GM19468 (cell line): Measurements from ENCODE around the gene MCTP2.

Source experiments
- ATAC-seq: cut with Tn5 transposase; IDR thresholded peaks from one replicate; pipeline ENCODE4 v1.9.1; 2021; ENCODE audit warnings: mild to moderate bottlenecking, moderate library complexity, moderate number of reproducible peaks; ENCODE audit not compliant: unreplicated experiment; ENCODE audit errors: extremely low read depth

Gene MCTP2

DNA sequence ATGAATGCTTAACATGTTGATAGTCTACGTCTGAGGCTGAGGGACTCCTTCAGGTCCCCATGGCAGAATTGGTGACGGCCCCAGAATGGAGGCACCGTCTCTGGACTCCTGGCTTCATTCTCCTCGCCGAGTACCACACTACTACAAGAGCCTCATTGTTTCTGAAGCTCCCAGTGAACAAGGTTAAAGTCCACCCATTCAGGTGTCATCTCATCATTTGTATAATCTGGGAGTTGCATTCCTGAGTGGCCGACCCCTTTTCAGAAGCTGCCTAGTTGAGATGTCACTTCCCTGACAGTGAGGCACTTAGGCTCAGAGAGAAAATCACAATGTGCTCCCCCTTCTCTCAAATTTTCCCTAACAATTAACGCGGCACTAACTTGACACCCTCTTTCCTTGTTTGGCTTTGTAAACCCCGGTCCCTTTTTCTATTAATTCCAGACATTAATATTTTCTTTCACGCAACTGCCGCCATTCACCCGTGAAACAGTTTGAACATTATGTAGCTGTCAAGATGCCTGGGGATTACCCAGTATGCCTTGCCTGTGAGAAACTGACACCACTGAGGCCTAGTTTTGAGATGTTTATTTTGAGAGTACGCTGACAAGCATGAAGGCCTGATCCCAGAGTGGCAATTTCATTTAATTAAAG is 105.6 kb downstream of the MCTP2 start:
- no peak for ATAC-seq

DNA sequence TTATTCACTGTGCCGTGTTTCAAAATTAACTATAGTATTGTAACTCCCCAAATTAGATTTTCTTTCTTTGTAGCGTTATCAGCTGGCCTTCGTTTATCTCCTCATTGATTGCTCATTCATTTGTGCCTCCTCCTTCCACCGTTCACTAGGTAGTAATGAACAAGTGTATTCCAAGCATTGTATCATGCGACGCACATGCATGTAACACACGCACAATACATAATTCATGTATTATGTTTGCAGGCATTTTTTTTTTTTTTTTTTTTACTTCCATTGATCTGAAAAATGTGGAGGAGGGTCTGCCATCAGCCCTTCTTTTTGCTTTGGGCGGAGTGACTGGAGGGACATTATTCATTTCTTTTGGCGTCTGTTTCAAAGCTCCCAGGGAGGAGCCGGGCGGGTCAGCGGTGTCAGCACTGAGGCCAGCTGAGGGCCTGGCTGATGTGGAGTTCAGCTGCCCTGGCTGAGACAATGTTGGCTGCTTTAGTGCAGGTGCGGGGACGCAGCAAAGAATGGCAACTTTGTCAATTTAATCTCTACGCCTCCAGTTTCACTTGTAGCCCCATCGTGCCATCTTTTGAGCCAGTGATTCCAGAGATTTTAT is 107.0 kb downstream of the MCTP2 start:
- no peak for ATAC-seq

DNA sequence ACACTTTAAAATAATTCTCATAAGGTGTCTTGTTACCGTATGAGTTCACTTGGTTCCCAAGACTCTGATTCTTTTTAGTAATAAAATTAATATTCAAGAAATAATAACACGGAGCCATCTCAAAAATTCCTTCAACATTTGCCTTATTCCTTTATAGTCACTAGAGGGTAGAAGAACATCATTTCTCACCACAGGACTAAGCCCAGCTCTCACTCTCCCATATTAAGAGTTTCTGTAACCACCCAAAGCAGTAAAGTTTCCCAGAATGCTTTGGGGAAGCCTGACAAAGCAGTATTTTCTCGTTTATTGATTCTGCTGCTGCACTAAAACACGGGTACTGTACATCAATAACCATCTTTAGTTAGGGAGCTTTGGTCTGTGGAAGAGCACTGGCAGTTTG is 114.9 kb downstream of the MCTP2 start:
- no peak for ATAC-seq

DNA sequence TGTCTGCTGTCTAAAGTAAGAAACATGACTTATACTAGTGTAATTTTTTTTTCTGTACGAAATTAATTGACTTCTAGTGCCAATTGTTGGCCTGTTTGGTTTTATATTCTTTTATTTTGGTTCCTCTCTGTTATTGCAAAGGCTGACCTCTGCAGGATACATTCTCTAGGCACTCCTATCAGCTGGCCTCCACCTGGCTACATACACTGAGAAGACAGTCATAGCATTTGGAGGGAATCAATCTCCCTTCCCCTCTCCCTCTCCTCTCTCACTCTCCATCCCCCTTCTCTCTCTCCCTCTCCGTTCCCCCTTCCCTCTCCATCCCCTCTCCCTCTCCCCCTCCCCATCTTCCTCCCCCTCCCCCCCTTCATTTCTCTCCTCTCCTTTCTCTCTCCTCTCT is 116.7 kb downstream of the MCTP2 start:
- no peak for ATAC-seq

DNA sequence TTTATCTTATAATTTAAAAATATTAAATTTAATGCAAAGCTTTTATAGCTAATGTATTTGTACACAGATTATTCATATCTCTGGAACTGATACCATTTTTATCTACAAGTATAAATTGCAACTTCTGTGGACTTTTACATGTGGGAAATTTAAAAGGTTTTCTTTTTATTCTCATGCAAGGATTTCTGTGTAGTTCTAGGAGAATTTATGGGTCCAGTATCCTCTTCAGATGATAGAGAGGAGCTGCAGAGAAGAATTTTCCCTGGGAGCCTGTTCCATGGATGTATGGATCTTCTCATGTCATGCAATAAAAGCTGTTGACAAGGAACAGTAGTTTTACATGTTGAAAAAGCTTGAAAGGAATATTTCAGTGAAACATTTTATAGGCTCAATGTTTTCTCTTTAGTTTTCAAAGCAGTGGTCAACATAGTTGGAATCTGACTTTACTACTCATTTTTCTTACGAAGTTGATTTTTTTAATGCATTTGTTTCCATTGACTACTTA is 119.7 kb downstream of the MCTP2 start:
- no peak for ATAC-seq

DNA sequence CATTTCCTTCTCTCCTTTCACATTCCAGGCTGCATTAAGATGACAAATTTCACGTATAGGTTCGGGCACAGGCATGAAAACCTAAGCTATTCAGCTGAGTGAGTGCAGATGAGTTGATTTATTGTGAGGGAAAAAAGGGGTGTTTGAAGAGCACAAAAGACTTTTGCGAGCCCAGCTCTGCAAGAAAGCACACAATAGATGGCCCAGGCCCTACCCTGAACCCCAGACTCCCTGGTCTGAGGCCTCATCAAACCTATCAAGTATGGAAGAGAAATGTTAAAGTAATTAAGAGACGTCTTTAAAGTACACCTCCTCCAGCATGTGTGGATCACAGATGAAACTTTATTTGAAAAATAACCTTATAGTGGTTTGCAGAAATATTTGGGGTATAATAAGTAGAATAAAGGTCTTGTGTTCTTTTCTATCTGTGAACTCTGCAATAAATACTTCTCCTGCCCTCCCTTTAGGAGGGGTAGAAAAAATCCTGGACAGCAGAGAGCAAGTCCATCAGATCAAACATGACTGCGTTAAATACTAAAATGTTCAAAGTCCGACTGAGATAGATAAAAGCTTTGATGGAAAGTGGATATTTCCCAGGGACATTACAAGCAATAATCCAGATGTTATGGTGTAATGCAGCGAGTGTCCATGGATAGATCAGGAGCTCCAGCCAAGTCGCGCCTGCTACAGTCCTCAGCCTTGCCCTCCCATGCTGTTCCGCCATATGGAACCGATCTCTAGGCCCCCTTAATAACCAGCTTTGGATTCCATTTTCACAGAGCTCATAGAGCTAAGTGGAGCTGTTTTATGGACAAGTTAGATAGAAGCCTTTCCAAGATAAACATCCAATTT is 121.5 kb downstream of the MCTP2 start:
- no peak for ATAC-seq

DNA sequence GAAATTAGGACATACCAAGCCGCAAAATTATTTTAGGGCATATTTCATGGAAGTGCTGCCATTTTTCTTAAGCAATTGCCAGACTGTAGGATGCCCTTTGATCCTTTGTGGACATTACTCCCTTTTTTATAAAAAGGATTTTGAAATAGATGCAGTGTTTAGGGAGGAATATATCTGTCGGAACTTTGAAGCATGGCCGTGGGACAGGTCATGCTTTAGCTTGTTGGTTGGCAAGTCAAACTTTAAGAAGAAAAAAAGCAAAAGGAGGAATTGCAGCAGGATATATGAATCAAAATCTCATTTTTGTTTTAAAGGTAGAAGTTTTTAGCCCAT is 122.1 kb downstream of the MCTP2 start:
- ATAC-seq, result no peak

DNA sequence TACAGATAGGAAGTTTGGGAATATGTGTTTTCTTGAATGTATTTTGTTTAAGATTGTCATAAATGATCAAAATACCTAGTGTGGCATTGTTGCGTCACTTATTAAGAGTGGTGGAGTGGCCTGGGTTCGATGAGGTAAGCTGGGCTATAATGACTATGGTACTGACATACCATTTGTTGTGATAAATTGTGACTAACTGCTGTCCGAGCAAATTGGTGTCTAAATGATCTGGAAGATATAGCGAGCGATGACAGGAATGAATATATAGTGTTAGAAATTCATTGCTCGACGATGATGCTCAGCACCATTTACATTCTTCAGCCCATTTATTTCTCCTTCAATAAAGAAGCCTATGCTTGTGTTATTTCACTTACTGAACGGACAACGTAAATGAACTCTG is 123.3 kb downstream of the MCTP2 start:
- no peak for ATAC-seq

DNA sequence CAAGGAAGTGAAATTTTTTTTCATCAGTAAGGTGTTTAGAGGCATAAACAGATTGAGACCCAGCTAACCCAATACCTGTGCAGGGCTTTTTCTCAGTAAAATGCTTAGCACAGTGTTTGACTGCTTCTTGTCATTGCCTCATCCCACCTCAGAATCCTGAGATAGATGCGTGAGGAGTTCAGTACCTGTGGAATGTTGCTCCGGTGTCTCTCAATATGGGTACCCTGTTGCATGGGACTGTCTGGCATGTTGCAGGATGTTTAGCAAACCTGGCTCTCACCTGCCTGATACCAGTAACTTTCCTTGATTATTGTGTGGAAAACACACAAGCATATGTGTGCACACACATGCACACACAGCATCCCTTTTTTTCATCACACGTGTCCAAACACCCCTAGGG is 128.4 kb downstream of the MCTP2 start:
- ATAC-seq, result no peak

DNA sequence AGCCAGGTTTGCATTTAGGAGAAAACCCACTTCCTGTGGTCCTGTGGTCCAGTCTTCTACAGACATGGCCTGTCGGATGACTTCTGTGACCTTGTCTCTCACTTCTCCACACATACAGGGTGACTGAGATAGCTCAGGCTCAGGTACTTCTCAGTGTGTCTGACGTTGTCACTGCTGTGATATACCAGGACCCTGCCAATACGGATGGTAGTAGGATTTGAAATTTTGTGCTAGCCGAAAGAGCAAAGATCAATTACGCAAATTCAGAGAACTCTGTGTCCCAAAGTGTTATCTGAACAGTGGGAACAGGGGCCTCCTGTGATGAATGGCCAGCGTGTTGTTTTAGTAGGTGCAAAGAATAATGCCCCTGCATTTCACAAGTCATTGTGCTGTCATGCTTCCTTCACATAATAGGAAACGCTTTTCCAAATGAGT is 128.9 kb downstream of the MCTP2 start:
- no peak for ATAC-seq

DNA sequence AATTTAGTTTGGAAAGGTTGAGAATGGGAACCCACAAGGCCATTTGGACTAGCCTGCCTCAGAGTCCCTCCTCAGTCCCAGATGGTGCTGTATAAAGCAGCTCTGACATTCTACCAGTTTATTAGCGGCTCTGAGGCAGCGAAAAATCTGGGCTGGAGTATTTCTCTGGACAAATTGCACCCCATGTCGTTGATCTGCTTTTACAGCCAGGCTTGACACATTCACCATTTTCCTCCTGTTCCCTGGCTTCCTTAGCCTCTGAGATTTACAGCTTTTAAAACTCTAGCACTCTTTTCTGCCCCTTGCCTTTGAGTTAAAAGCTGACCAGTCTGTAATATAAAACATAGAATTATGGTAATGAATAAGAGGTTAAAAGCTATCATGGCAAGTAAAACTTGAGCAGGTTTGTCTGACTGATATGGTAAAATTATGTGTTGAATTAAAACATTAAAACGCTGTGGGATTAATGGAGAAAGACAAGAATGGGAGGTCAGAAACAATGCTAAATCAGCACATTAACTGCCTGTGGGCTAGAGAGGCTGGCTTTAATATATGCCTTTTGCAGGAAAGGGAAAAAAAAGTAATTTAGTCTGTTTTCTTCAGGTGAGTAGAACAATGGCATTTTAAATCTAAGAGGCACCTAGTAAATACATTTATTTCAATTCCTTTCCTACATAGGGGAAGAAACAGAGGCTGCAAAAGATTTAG is 131.2 kb downstream of the MCTP2 start:
- no peak for ATAC-seq

DNA sequence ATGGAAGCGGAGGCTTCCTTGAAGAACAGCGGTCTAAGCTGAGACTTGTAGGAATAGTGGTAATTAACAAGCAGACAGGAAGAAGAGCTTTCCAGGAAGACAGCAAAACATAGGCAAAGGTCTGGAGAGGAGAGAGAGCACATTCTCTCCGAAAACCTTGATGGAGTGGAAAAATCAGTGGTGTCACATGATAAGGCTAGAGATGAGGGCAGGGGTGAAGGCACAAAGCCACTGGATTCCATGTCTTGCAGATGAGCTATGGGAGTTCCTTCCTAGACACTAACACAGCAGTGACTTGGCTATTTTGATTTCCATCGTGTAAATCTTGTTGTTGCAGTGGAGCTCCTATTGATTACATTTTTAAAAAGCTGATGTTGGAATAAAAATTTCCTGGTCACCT is 132.0 kb downstream of the MCTP2 start:
- ATAC-seq, result no peak

DNA sequence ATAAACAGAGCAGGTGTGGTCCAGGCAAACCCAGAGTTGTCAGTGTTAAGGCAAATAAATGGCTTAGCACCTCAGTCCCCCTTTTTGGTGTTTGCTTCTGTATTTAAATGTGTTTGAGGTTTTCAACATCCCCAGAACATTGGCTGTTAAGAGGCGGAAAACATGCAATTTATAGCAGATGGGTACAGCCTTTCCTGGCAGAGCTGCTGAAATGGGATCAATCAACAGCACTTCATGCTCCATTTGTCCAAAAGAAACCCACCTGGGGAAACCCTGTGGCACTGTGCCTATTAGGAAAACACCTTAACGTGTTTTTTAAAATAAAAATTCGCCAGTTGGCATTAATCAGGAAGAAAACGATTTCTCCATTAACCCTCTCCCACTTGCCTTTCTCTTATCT is 135.4 kb downstream of the MCTP2 start:
- no peak for ATAC-seq

DNA sequence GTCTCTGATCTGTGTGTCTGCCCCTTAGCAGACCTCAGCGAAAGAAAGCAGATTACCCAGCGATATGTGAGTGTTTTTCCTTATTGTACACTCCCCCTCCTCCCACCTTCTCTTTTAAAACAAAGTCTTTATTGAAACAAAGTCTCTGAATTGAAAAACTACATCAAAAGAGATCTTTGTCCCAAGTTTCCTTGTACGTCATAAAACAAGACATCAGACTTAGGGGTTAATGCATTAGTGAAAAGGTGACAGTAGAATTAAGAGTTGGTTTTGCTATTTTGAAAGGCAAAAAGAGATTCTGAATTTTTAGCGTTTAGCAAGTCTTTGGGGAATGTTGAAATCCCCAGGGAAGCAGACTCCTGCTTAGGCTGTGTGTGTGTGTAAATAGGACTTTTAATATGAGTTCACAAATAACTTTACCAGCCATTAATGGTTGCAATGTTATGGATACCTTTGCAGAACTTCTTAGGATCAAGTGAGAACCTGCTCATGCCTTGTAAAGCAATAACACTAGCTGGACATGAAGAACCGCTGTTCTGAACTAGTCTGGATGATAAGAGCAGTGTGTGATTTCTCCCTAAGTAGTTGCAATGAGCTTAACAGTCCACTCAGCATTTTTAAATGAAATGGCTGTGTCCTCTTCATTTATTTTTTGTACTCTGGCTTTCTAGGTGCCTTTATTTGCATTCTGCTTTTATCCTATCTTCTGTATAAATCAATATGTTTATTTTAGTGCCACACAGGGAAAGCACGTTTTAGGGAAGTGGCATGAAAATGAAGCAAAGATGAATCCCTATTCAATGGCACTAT is 136.6 kb downstream of the MCTP2 start:
- ATAC-seq, result no peak

DNA sequence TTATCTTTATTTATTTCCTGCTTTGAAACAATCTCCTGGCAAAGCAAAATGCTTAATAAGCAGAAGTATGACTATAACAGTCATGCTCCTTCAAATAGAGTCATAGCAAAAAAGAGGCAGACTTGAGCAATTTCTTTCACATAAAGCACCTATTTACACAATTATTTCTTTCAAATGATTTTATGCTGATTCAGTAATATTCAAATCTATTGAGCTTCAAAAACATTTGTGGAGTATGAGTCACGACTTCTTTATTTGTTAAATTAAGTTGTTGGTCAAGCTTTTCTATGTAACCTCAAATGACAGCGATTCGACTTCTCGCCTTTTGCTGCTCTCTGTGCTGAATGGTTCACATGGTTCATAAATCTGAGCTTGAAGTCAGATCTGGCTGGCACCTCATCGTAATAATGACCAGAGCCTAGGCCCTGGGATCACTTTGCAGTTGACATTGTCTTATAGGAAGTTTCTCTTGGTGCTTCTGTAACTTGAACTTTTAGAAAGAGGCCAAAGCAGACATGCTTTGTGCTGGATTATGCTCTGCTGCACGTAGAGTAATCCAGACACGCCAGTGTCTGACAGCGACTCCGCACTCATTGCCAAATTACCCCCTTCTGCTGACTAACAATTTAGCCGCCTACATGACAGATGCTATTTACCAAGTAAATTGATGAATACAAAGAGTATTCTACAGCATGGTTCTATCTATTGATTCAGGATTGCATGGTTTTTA is 139.0 kb downstream of the MCTP2 start:
- ATAC-seq, result no peak

DNA sequence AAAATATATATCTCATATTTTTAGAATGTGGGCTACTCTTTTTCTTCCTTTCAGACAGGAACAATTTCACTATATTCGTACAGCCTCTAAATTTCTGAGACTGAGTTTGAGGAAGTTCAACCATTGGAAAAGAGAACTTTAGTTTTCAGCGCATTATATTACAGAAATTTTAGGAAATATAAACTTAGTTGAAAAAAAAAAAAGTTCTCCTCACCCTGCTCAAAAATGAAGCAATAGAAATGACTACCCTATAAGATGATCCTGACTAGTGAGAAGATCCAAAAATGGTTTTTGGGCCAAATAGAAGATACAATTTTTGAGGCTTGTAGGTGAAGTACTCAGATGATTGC is 139.6 kb downstream of the MCTP2 start:
- ATAC-seq, result no peak

DNA sequence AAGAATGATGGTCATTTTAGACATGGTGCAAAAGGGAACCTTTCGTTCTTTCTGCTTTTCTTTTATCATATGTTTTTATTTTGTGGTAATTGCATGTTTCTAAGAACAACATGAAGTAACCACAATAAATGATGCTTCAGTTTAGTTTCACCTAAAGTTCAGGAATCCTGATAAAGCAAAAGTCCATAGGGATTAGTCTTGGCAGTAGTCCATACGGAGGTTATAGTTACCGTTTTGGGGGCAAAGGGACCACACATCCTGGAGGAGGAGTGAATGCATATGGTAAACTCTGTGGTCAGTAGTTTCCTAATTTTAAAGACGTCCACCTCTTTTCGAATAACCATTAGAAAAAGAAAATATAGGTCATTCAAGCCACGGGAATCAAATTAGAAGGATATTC is 141.5 kb downstream of the MCTP2 start:
- ATAC-seq, result no peak

DNA sequence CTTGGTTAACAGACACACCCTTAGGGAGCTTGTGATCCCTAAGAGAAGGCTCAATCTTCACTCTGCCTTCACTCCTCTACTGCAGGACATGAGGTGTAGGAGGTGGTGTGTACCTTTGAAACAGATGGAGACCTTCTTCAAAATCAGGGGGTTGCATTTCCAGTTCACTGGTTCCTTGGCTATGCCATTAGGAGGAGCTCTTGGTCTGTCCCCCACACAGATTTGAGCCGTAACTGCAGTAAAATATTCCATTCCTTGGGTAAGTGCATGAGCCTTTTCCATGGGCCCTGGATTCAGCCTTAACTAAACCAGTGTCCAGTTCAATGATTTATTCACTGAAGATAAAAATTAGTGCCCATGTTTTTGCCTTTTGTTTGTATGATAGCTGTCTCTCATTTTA is 144.6 kb downstream of the MCTP2 start:
- no peak for ATAC-seq

DNA sequence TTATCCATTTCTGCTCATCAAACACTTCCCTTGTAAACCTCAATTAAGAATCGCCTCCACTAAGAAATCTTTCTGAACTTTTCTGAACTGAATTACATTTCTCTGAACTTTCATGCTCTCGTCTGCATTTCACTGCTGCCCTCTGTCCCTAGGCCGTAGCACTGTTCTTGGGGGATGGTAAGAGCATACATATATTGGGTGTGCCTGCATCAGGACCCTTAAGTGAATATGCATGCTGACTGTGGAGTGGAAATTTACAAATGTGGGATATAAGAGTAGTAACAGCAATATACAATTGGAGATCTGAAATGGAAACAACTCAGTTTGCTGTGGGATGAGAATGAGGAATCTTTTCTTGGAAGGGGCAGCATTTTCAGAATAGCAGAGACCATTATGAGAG is 148.6 kb downstream of the MCTP2 start:
- no peak for ATAC-seq
